ENCODE measurements around the gene KBTBD13. TPM values are rescaled to one million over a fixed set of nuclear protein-coding genes. Genes with fewer than 3 reads are reported as not detected.
"Not testable (repeated sequence)": the region's sequence is repeated elsewhere in the genome, so short reads cannot be mapped to it uniquely, and the experiment has no call there.

Gene KBTBD13
- total and polyA plus RNA-seq, 12 donors: not detected

DNA sequence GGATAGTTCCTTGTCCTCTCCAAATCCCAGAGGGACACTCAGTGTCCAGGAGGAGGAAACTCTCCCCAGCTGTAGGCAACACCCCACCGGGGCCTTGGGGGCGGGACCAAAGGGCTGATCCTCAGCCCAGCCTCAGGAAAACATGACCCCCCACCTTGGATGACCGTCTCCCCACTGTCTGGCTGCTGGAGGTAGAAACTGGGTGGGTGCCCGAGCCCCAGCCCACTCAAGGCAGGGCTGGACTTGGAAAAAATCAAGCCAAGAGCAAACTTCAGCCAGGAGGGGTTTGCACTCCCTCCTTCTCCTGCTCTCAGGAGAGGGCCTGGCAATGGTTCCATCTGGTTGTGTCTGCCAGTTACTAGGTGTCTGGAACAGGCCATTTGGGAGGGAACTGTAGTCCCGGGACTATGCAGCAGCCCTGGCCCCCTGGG lies 5.2 kb upstream of the KBTBD13 start:
- 44 to 72% (median 59%) methylated on average over 3 to 5 of the region's 5 CpGs for WGBS, 4 donors
- TF ChIP-seq, protein P1, sequence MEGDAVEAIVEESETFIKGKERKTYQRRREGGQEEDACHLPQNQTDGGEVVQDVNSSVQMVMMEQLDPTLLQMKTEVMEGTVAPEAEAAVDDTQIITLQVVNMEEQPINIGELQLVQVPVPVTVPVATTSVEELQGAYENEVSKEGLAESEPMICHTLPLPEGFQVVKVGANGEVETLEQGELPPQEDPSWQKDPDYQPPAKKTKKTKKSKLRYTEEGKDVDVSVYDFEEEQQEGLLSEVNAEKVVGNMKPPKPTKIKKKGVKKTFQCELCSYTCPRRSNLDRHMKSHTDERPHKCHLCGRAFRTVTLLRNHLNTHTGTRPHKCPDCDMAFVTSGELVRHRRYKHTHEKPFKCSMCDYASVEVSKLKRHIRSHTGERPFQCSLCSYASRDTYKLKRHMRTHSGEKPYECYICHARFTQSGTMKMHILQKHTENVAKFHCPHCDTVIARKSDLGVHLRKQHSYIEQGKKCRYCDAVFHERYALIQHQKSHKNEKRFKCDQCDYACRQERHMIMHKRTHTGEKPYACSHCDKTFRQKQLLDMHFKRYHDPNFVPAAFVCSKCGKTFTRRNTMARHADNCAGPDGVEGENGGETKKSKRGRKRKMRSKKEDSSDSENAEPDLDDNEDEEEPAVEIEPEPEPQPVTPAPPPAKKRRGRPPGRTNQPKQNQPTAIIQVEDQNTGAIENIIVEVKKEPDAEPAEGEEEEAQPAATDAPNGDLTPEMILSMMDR (IDR thresholded peaks at IDR 0.05): no peak
- TF ChIP-seq POLR2A (IDR thresholded peaks at IDR 0.05): no peak
- DNase-seq: no peak
- Histone ChIP-seq H3K4me1 (replicated peaks in 1 of 2) (peaks cover 0 to 14% of the 10 kb centered on the region in 2 donors), H3K36me3 (replicated peaks in 1 of 2) (no peaks in the 10 kb centered on the region), H3K9me3 (replicated peaks in 1 of 3) (no peaks in the 10 kb centered on the region), H3K27ac (peak overlapping the region in 1 of 5 donors; percentile 3), H3K27me3 (peaks cover 16% of the 10 kb centered on the region), H3K4me3 (no peak overlapping the region)
- intact Hi-C loops (cut with DNase I): no loop called here

- no peak for TF ChIP-seq POLR2A (IDR thresholded peaks at IDR 0.05)
- TF ChIP-seq, protein P1 (IDR thresholded peaks at IDR 0.05): no peak
Observed at GRCh38 chr15:65072027-65072426, 4.5 kb upstream of the KBTBD13 start.

DNA sequence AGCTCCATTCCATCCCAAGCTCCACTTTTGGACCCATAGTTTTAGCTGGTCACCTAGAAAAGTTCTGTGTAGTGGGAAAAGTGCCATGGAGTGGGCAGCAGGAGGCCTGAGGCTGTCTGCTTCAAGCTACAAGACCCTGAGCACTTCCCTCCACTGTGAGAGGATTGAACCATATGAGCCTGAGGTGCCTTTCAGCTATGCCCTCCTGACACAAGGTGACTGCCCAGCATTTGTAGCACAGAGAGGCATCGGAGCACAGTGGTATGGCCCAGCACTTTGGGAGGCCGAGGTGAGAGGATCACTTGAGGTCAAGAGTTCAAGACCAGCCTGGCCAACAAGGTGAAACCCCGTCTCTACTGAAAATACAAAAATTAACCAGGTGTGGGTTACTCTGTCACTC lies 3.9 kb upstream of the KBTBD13 start:
- WGBS, 4 donors: 84 to 96% (median 90%) methylated on average over 3 of the region's 3 CpGs
- Histone ChIP-seq H3K27me3 (peaks cover 17% of the 10 kb centered on the region), H3K4me1 (replicated peaks in 1 of 2) (peaks cover 0 to 14% of the 10 kb centered on the region in 2 donors), H3K36me3 (replicated peaks in 1 of 2) (no peaks in the 10 kb centered on the region), H3K9me3 (replicated peaks in 1 of 3) (no peaks in the 10 kb centered on the region), H3K27ac (peak overlapping the region in 1 of 5 donors; percentile 3), H3K4me3 (no peak overlapping the region)
- TF ChIP-seq POLR2A (IDR thresholded peaks at IDR 0.05): no peak
- TF ChIP-seq, protein P1 (IDR thresholded peaks at IDR 0.05): no peak
- DNase-seq: no peak
- intact Hi-C loops (cut with DNase I): no loop called here

More at GRCh38 chr15:65072027-65072426, 4.5 kb upstream of the KBTBD13 start:
- intact Hi-C loops (cut with DNase I): no loop called here
- Histone ChIP-seq H3K27ac (peak overlapping the region in 1 of 5 donors; percentile 3), H3K4me1 (replicated peaks in 1 of 2) (peaks cover 0 to 14% of the 10 kb centered on the region in 2 donors), H3K27me3 (peaks cover 17% of the 10 kb centered on the region), H3K36me3 (replicated peaks in 1 of 2) (no peaks in the 10 kb centered on the region), H3K4me3 (no peak overlapping the region), H3K9me3 (replicated peaks in 1 of 3) (no peaks in the 10 kb centered on the region)
- peak in 6 of 7 donors; percentile 59 to 78 (median 71) for DNase-seq
- 50 to 83% (median 55%) methylated on average over 1 of the region's 1 CpG for WGBS, 4 donors

DNA sequence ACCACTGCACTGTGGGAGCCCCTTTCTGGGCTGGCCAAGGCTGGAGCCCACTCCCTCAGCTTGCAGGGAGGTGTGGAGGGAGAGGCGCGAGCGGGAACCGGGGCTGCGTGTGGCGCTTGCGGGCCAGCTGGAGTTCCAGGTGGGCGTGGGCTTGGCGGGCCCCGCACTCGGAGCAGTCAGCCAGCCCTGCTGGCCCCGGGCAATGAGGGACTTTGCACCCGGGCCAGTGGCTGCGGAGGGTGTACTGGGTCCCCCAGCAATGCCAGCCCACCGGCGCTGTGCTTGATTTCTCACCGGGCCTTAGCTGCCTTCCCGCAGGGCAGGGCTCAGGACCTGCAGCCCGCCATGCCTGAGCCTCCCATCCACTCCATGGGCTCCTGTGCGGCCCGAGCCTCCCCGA lies 1.6 kb upstream of the KBTBD13 start:
- intact Hi-C loops (cut with DNase I); H3K27ac ChIP-seq; H3K36me3 ChIP-seq (replicated peaks in 1 of 2); DNase-seq; H3K9me3 ChIP-seq (replicated peaks in 1 of 3); H3K4me3 ChIP-seq: not testable (repeated sequence)
- WGBS, 4 donors: 88 to 100% (median 94%) methylated on average over 5 to 16 of the region's 22 CpGs; no CpG with 5 or more reads in 1 of the 4 donors
- peaks cover 0 to 14% of the 10 kb centered on the region in 2 donors for H3K4me1 ChIP-seq (replicated peaks in 1 of 2)
- H3K27me3 ChIP-seq: peaks cover 18% of the 10 kb centered on the region

GRCh38 chr15:65075607-65076395 lies 745 bp upstream of the KBTBD13 start:
- H3K27me3 ChIP-seq: peaks cover 18% of the 10 kb centered on the region
- H3K4me3 ChIP-seq; DNase-seq; intact Hi-C loops (cut with DNase I); H3K36me3 ChIP-seq (replicated peaks in 1 of 2); H3K27ac ChIP-seq; H3K9me3 ChIP-seq (replicated peaks in 1 of 3); H3K4me1 ChIP-seq (replicated peaks in 1 of 2): not testable (repeated sequence)
- WGBS, 4 donors: 59 to 75% (median 74%) methylated on average over 11 to 12 of the region's 12 CpGs
